ENCODE data around the gene SEPTIN8.

Gene SEPTIN8

GRCh38 chr5:132767150-132767549 is 9.9 kb downstream of the SEPTIN8 start:
- no peak for TF ChIP-seq CTCF (IDR thresholded peaks at IDR 0.05; ENCODE audit: low read depth, low read length)
- H3K4me3 ChIP-seq (ENCODE audit: low read depth, low read length), result no peak overlapping the region

- no peak for TF ChIP-seq CTCF (IDR thresholded peaks at IDR 0.05; ENCODE audit: low read depth, low read length)
These were observed 10.3 kb downstream of the SEPTIN8 start for GRCh38 chr5:132766806-132767055.

GRCh38 chr5:132766020-132766805 is 10.8 kb downstream of the SEPTIN8 start:
- TF ChIP-seq CTCF (IDR thresholded peaks at IDR 0.05; ENCODE audit: low read depth, low read length), result no peak
- H3K4me3 ChIP-seq (ENCODE audit: low read depth, low read length), result no peak overlapping the region

More at GRCh38 chr5:132766806-132767055, 10.3 kb downstream of the SEPTIN8 start:
- H3K4me3 ChIP-seq (ENCODE audit: low read depth, low read length), result no peak overlapping the region

GRCh38 chr5:132765311-132766019 is 11.6 kb downstream of the SEPTIN8 start:
- TF ChIP-seq CTCF (IDR thresholded peaks at IDR 0.05; ENCODE audit: low read depth, low read length), result no peak
- no peak overlapping the region for H3K4me3 ChIP-seq (ENCODE audit: low read depth, low read length)

- H3K4me3 ChIP-seq (ENCODE audit: low read depth, low read length), result no peak overlapping the region
- no peak for TF ChIP-seq CTCF (IDR thresholded peaks at IDR 0.05; ENCODE audit: low read depth, low read length)
These were observed 12.3 kb downstream of the SEPTIN8 start for GRCh38 chr5:132764671-132765238.

- H3K4me3 ChIP-seq (ENCODE audit: low read depth, low read length), result no peak overlapping the region
- TF ChIP-seq CTCF (IDR thresholded peaks at IDR 0.05; ENCODE audit: low read depth, low read length), result no peak
These were observed 13.0 kb downstream of the SEPTIN8 start for GRCh38 chr5:132764051-132764450.

Measured in WI38 (cell line).